SHP77 treated with DMSO at 0.1 percent for 48 hours (cell line): ENCODE measurements around the gene CDC40.
"Not testable (repeated sequence)": the region's sequence is repeated elsewhere in the genome, so short reads cannot be mapped to it uniquely, and the experiment has no call there.

Experiments used
- DNase-seq: peaks from one replicate; lab custom pipeline; 2025; lab: John Stamatoyannopoulos, UW

Gene CDC40

GRCh38 chr6:110270165-110270564 lies 89.9 kb downstream of the CDC40 start:
- DNase-seq = no peak

DNA sequence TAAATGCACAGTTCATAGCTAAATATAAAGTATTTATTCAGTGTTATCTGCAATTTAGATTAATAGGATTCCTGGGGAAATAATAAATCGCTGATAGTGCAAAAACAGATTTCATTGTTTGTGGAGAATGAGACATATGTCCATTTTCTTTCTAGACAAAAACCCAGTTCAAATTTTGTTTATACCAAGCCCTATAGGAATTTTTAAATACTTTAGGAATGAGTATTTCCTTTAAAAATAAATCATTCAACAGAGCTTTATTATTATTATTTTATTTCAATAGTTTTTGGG lies 91.5 kb downstream of the CDC40 start:
- no peak for DNase-seq

DNA sequence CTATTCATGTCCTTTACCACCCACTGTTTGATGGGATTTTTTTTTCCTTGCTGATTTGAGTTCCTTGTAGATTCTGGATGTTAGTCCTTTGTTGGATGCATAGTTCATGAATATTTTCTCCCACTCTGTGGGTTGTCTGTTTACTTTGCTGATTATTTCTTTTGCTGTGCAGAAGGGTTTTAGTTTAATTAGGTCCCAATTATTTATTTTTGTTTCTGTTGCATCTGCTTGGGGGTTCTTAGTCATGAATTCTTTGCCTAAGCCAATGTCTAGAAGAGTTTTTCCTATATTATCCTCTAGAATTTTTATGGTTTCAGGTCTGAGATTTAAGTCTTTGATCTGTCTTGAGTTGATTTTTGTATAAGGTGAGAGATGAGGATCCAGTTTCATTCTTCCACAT lies 92.6 kb downstream of the CDC40 start:
- DNase-seq = not testable (repeated sequence)

- no peak for DNase-seq
Measured at GRCh38 chr6:110277100-110277665, 97.0 kb downstream of the CDC40 start.
